Uterus (tissue), 4 donors: ENCODE data around the gene RBFOX1. TPM values are rescaled to one million over a fixed set of nuclear protein-coding genes. Genes with fewer than 3 reads are reported as not detected.

Experiments used
- DNase-seq, 2 donors: peaks; one replicate each; pipeline ENCODE4 v3.0.0-alpha.2; 2019 to 2020
- H3K27ac ChIP-seq, 2 donors: fragments of 200-600 bp; sonication (generic); 1 replicate in 1 of 2; 2 replicates in 1 of 2; pipeline ENCODE4 v1.5.1; 2016 to 2018
- H3K27me3 ChIP-seq, 2 donors: fragments of 200-600 bp; sonication (generic); one replicate each; pipeline ENCODE4 v1.5.1; 2018 to 2019; ENCODE audit warnings: control low read depth in 1 of 2
- H3K36me3 ChIP-seq, 2 donors: fragments of 200-600 bp; sonication (generic); one replicate each; pipeline ENCODE4 v1.5.1; 2019; ENCODE audit warnings: control low read depth in 1 of 2
- H3K4me1 ChIP-seq, 2 donors: fragments of 200-600 bp; sonication (generic); one replicate each; pipeline ENCODE4 v1.5.1; 2018 to 2019; ENCODE audit warnings: control low read depth in 1 of 2
- H3K4me3 ChIP-seq, 2 donors: fragments of 200-600 bp; sonication (generic); 1 replicate in 1 of 2; 2 replicates in 1 of 2; pipeline ENCODE4 v1.5.1; 2018 to 2019; ENCODE audit warnings: mild to moderate bottlenecking in 1 of 2
- H3K9me3 ChIP-seq, 2 donors: fragments of 200-600 bp; sonication (generic); one replicate each; pipeline ENCODE4 v1.5.1; 2019; ENCODE audit warnings: control low read depth in 1 of 2
- CTCF ChIP-seq, 4 experiments: fragments of 200-600 bp in 2 of 4; fragments of 450-650 bp in 2 of 4; sonication (generic) in 2 of 4; IDR thresholded peaks; one replicate each; pipeline ENCODE4 v1.5.1; 2016 to 2019; ENCODE audit warnings: antibody characterized with exemption in 4 of 4, mild to moderate bottlenecking in 2 of 4, moderate library complexity in 1 of 4
- POLR2A ChIP-seq, 2 donors: fragments of 450-650 bp; IDR thresholded peaks; one replicate each; pipeline ENCODE4 v1.6.1; 2016; ENCODE audit warnings: antibody characterized with exemption in 2 of 2, mild to moderate bottlenecking in 1 of 2, moderate library complexity in 1 of 2
- intact Hi-C: fragments of 100-400 bp; cut with DNase I; formaldehyde crosslinking; loops from one replicate; pipeline ENCODE4 v1.15.1; 2023; ENCODE audit warnings: low total_unique reads
- total RNA-seq, 4 donors: library from RNA; depleted of rRNA in 3 of 4; stranded (reverse); fragments of >200 nt in 3 of 4; gene quantifications; one replicate each; pipeline versions ENCODE4 v1.1.0 to v1.2.4, GENCODE V29; 2014 to 2023
- donor health status: DM: yes; HTN: yes; CAD: no.

The RBFOX1 gene
- total RNA-seq, 4 donors from 2014 or later: 0.55 TPM; not detected in 3

DNA sequence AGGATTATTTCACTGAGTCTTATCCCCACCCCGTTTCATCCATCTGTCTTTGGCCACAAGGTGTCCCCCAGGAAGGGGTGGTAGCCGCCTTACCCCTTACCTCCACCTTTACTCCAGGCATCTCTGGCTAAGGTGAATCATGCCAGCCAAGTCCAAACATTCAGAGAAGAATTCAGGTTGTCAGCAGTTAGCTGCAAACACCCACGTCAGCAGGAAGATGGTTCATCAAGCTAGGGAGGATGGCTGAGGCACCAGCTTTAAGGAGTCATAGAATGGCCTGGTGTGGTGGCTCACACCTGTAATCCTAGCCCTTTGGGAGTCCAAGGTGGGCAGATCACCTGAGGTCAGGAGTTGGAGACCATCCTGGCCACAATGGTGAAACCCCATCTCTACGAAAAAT lies 61.0 kb downstream of the RBFOX1 start:
- intact Hi-C loops: no loop called here
- no peak for TF ChIP-seq CTCF (IDR thresholded peaks at IDR 0.05)
- no peak for TF ChIP-seq POLR2A (IDR thresholded peaks at IDR 0.05)

DNA sequence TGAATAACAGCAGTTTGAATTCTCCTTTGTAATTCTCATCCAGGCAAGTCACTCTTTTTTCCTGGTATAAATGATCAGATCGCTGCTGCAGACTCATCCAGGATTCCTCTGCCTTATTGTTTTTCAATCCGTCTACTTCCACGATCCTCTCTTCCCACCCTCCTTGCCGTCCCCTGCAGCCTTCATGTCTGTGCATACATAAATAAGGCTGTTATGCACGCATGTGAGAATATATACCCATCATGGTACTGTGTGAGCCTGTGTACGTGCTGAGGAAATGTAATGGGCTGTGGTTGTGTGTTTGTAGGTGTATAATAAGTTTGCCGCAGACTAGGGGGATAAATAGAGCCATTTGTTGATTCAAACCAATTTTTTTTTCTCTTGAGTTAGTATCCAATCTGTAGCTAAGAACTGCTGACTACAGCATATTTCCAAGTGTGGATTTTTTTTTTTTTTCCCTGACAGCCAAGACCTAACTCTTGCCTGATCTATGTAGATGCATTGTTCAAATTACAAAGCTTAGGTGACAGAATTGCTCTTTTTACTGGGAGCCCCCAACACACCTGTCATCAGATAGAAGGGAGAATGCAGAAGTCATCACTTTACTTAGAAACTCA lies 62.2 kb downstream of the RBFOX1 start:
- no peaks in the 10 kb centered on the region for H3K36me3 ChIP-seq
- no peak overlapping the region for H3K4me3 ChIP-seq
- TF ChIP-seq CTCF (IDR thresholded peaks at IDR 0.05) (no peak), POLR2A (IDR thresholded peaks at IDR 0.05) (no peak)
- no peaks in the 10 kb centered on the region for H3K9me3 ChIP-seq
- no peaks in the 10 kb centered on the region for H3K4me1 ChIP-seq
- no peak for DNase-seq
- H3K27ac ChIP-seq: no peak overlapping the region
- intact Hi-C loops: no loop called here
- H3K27me3 ChIP-seq: no peaks in the 10 kb centered on the region

More for the DNA sequence above, 61.0 kb downstream of the RBFOX1 start:
- no peaks in the 10 kb centered on the region for H3K27me3 ChIP-seq
- no peaks in the 10 kb centered on the region for H3K9me3 ChIP-seq
- no peaks in the 10 kb centered on the region for H3K4me1 ChIP-seq
- H3K27ac ChIP-seq: no peak overlapping the region
- no peak overlapping the region for H3K4me3 ChIP-seq
- no peak for DNase-seq
- H3K36me3 ChIP-seq: no peaks in the 10 kb centered on the region

DNA sequence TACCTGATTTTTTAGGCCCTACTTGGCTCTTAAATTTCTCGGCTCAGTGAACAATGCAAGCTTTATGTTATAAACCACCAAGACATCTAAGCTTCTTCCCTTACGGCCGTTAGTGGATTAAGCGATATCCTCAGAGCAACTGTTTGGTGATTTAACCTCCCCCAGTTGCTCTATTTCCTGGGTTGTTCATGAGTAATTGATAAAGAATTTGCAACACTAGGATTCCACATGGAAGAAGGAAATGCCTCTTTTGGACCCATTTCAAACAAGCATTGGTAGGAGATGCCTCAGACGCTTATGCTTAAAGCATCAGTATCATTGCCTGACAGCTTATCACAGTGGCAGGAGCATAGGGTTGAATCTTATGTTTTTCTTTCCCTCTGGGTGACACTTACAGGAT lies 65.3 kb downstream of the RBFOX1 start:
- Histone ChIP-seq H3K36me3 (no peaks in the 10 kb centered on the region), H3K9me3 (no peaks in the 10 kb centered on the region), H3K4me3 (no peak overlapping the region), H3K27me3 (no peaks in the 10 kb centered on the region), H3K27ac (no peak overlapping the region), H3K4me1 (no peaks in the 10 kb centered on the region)
- no peak for DNase-seq
- intact Hi-C loops: no loop called here
- TF ChIP-seq POLR2A (IDR thresholded peaks at IDR 0.05) (no peak), CTCF (IDR thresholded peaks at IDR 0.05) (no peak)

DNA sequence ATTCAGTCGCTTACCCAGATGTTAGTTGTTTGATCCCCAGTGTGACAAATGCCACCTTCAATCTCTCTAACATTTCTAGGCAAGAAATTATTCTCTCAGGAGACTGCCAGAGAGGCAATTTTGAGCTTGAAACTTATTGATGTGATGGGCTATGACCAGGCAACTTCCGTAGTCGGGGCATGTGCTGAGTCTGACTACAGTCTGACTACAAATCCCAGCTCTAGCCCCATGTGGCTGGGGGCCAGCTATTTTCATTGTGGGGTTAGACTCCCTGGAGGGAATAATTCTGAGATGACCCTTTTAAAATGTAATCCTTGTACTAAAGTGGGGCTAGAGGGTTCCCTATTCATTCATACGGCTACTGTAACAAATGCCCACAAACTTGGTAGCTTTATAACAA lies 65.9 kb downstream of the RBFOX1 start:
- Histone ChIP-seq H3K4me1 (no peaks in the 10 kb centered on the region), H3K27ac (no peak overlapping the region), H3K9me3 (no peaks in the 10 kb centered on the region), H3K36me3 (no peaks in the 10 kb centered on the region), H3K27me3 (no peaks in the 10 kb centered on the region), H3K4me3 (no peak overlapping the region)
- TF ChIP-seq POLR2A (IDR thresholded peaks at IDR 0.05): no peak
- no peak for TF ChIP-seq CTCF (IDR thresholded peaks at IDR 0.05)
- intact Hi-C loops: no loop called here
- DNase-seq: no peak

GRCh38 chr16:7399296-7399695 lies 66.7 kb downstream of the RBFOX1 start:
- Histone ChIP-seq H3K27me3 (no peaks in the 10 kb centered on the region), H3K27ac (no peak overlapping the region), H3K9me3 (no peaks in the 10 kb centered on the region), H3K4me3 (no peak overlapping the region), H3K36me3 (no peaks in the 10 kb centered on the region), H3K4me1 (no peaks in the 10 kb centered on the region)
- no peak for DNase-seq
- intact Hi-C loops: no loop called here
- no peak for TF ChIP-seq POLR2A (IDR thresholded peaks at IDR 0.05)
- no peak for TF ChIP-seq CTCF (IDR thresholded peaks at IDR 0.05)
